Activated CD4-positive, alpha-beta T cell treated with anti-CD3 and anti-CD28 coated beads, Interleukin-2, amount 50 U/mL, for 16 hours (primary cell): ENCODE measurements around the gene MAPK11.

ENCODE experiments used
- DNase-seq: peaks from one replicate; pipeline ENCODE4 v3.0.0-alpha.2; 2020

MAPK11 gene

GRCh38 chr22:50246242-50247175, 23.7 kb downstream of the MAPK11 start:
- no peak for DNase-seq

DNA sequence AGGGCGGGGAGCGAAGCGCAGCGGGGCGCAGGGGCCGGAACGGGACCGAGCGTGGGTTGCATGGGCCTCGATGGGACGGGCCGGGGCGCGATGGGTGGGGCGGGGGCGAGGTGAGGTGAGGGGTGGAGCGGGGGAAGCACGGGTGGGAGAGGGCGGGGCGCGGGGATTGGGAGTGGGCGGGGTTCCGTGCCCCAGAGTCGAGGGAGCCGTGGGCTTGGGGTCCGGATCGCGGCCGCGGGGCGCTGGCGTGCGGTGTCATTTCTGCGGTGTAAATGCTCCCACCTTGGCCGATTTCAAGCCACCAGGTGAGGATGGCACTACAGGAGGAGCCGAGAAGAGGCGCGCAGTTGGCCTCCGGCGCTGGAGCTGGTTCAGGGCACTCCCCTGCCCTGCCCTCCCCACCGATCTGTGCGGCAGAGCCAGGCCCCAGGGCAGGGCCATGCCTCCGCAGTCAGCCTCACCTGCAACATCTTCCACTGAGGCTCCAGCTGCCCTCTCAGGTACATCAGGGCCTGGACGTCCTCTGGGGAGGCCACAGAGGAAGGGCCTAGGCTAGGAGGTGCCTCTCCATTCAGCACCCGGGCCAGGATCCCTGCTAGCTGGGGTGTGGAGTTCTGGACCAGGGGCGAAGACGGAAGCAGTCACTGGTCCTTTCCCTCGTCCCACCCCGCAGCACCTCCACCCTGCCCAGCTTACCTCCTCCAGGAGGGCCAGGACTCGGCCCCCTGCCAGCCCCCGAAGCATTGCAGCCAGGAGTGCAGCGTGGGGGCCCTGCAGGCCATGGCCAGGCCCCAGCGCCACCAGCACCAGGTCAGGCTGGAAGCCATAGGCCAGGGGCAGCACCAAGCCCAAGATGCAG, 24.7 kb downstream of the MAPK11 start:
- no peak for DNase-seq

- DNase-seq, result peak; percentile 94
Observed at GRCh38 chr22:50244420-50245213, 25.6 kb downstream of the MAPK11 start, which contains the start of gene TUBGCP6. Gene TUBGCP6, minus strand, starts transcription at chr22:50245023. Its CDS starts 564 bp downstream, at chr22:50244459.

GRCh38 chr22:50243685-50244419, 26.3 kb downstream of the MAPK11 start:
- no peak for DNase-seq

DNA sequence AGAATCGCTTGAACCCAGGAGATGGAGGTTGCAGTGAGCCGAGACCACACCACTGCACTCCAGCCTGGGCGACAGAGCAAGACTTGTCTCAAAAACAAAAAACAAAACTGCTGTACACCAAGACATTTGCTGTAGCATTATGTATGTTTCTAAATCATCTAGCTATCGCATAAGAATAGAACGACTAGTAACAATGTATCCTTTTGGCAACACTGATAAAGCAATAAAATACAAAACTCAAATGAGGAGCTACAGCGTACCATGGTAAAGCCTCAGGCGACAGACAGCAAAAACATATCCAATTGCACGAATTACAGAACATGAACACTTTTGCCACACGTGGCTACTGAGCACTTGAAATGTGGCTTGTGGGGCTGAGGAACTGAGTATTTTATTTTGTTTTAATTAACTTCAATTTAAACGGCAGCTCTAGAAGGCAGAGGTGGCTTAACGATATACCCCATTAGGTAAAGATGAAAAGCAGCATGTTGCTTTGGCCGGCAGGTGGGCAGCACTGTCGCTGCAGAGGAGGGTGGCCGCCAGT, 27.7 kb downstream of the MAPK11 start:
- no peak for DNase-seq

DNA sequence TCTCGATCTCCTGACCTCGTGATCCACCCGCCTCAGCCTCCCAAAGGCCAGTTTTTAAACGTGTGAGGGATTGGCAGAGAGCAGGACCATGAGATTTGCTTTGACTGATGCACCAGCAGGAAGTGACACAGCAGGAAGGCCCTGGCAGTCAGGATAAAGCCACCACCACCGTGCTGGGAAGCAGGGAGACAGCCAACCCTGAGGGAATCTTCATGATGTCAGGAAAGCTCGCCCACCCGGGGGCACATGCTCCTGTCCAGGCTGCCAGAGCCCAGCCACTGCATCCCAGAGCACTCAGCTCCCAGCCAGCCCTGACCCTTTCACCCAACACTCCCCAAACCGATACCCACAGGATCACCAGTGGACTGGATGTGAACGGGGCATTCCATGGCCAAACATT, 31.4 kb downstream of the MAPK11 start:
- no peak for DNase-seq

DNA sequence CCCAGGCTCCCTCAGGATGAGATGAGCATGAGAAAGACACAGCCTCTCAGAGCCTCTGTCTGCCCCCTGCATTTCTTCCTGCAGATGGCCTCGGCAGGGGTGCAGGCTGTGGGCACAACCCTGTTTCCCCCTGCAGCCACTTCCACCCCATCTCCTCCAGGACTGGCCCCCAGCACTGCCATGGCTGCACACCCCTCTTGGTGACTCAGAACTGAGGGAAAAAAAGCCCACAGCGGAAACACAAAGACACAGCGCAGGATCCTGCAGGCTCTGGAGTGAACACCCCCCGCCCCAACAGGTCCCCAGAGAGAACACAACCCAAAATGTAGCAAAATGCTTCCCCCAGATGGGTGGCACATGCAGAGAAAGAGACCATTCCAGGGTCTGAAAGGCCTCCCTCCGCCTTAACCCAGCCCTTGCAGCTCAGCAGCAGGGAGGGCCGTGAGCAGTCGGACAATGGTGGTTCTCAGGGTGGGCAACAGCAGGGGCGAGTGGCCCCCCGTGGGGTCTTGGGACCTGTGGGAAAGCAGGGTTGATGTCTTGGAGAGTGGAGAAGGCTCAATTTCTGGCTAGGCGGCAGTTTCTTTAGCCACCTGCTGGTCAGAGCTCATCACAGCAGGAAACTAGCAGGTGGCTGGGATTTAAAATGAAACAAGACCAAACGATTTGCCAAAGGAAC, 33.3 kb downstream of the MAPK11 start:
- DNase-seq, result peak; percentile 18

DNA sequence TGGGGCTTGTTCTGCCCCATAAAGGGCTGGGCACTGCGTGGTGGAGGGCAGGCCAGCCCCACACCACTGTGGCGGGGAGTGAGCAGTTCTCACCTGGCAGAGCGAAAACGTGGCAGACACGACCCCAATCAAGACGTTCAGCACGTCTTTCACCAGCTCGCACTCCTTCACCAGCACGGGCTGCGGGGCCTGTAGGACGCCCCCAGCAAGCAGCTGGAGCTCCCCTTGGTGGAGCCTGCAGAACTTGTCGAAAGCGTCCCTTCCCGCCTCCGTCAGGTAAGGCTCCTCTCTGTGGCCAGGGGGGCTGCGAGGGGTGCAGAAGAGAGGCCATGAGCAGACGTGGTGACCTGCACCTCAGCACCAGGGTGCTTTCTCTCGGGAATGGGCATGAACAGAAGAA, 37.0 kb downstream of the MAPK11 start:
- DNase-seq, result no peak

DNA sequence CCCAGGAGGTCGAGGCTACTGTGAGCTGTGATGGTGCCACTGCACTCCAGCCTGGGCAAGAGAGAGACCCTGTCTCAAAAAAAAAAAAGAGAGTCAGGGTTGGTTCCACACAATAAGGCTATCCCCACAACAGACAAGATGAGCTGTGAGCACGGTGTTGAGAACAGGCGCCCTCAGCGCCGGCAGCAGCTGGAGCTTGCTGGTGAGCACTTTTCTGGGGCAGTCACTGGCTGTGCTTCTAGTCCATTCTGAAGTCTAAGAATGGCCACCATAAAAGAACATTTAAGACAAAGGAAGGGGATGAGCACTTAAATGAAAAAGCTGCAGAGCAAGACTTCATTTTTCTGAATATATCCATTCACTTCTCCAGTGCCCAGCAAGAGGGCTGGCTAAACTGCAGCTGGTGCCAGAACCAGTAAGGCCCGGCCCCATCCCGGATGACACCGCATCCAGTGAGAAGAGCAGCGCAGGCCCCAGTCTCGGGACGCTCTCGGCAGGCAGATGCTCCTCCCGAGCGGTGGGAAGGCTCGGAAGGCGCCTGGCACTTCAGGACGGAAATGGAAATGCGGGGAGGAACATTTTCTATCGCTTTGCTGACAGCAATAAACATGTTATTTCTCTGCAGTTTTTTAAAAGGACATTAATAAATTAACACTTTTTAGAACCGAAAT, 37.6 kb downstream of the MAPK11 start:
- DNase-seq, result no peak

GRCh38 chr22:50229370-50229769, 40.8 kb downstream of the MAPK11 start:
- DNase-seq, result no peak

DNA sequence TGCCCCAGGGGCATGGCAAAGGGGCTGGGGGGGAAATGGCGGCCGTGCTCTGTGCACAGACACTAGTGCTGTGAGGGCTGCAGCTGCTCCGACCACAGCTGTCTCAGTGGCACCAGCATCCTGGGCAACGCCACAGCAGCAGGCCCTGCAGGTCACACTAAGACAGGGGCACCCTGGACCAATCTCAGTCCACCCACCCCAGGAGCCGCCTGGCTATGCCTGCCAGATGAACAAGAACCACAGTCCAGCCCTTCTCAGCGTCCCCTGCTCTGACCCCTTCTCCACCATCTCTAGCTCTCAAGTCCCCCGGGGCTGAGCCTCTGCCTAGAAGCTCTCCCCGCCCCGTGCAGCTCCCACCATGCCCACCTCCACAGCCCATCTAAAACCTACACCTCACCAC, 41.8 kb downstream of the MAPK11 start:
- DNase-seq, result no peak

DNA sequence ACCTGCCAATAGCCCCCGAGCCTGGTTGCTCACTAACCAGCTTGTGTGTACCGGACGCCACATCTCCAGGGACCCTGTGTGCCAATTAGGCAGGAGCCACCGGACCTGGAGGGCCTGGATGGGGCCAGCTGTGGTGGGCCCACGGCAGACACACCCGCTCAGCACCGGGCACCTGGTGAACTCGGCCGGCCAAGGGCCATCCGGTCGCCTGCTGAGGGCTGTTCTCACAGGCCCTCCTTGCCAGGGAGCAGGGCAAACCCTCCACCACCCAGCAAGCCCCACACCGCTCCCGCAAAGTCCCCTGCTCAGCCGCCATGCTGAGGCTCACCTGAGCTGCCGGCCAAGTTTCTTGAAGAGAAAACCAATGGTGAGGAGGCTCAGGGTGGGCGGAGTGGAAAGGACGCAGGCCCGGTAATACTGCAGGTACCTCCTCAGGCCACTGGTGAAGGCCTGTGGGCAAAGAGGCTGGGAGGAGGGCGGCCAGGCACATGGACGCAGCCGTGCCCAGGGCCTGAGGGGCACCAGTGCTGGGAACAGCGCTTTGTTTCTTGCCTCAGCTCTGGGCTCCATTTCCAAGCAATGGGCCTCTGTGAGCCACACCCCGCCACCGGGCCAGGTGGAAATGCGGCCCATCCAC, 42.5 kb downstream of the MAPK11 start:
- DNase-seq, result no peak

GRCh38 chr22:50226875-50227165, 43.4 kb downstream of the MAPK11 start:
- no peak for DNase-seq

DNA sequence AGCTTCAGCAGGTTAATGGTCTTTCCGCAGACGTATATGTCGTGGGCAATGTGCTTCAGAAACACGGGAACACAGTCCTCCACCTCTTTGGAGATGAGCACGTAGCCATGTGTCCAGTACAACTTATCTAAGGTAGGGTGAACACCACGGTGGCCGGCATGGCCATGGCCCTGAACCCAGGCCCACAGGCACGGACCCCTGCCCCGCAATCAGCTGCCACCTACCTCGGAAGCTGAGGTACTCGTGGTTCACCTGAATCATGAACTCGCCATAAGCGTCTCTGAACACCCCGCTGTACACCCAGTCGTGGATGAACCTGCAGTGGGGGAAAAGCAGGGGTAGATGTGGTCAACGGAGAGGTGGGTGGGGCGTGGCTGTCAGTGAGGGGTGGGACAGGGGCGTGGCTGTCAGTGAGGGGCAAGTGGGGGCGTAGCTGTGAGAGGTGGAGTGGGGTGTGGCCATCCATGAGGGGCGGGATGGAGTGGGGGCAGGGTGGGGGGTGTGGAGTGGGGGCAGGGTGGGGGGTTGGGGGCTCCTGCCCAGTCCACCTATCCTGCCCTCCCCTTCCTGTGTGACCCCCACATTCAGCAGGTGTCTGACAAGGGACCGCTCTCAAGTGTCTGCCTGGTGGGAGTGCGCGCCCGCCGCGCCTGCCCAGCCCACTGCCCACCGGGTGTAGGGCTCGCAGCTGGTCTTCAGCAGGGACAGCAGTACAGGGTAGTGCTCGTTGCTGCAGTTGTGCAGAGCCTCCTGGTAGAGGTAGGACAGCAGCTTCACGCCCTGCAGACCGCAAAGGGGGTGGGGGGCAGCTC, 43.9 kb downstream of the MAPK11 start:
- DNase-seq, result no peak

GRCh38 chr22:50225200-50225969, 44.8 kb downstream of the MAPK11 start:
- no peak for DNase-seq

GRCh38 chr22:50224071-50224470, 46.1 kb downstream of the MAPK11 start:
- no peak for DNase-seq

DNA sequence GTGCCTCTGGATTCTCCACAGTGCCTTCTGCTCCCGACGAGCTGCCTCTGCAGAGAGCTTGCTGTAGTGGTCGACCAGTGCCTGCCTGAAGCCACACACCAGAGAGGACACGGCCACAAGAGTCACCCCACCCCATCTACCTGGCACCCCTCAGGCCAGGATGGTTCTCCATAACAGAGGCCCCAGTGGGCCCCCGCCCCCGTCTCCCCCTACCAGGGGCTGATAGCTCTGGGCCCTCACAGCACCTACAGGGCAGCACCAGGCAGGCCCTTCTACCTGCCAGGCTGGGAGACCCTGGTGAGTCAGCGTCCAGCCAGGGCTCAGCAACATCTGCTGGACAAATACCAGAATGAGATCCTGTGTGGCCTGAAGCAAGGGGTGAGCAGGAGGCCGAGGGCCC, 47.7 kb downstream of the MAPK11 start:
- DNase-seq, result no peak

GRCh38 chr22:50221410-50222300, 48.5 kb downstream of the MAPK11 start:
- no peak for DNase-seq
